PC-9 (cell line): ENCODE data around the gene PVALEF. TPM values are rescaled to one million over a fixed set of nuclear protein-coding genes. Genes with fewer than 3 reads are reported as not detected.

Source experiments
- BruUV-seq: library from RNA; stranded (reverse); fragments of 400-500 nt; replicated peaks from 2 replicates; lab custom pipeline; 2021; lab: Mats Ljungman, UMichigan
- CTCF ChIA-PET: fragments of 300-600 bp; sonication (Branson Sonifier 250); formaldehyde crosslinking; loops from one replicate; lab custom pipeline; 2022; ENCODE audit warnings: antibody characterized with exemption; lab: Charles Lee
- POLR2A ChIA-PET: fragments of 300-600 bp; sonication (Branson Sonifier 250); formaldehyde crosslinking; loops from one replicate; lab custom pipeline; 2022; ENCODE audit warnings: antibody characterized with exemption; ENCODE audit not compliant: unreplicated experiment; lab: Charles Lee
- DNase-seq, 2 experiments: peaks; one replicate each; pipeline versions ENCODE4 v3.0.0 to v3.0.0-alpha.2; 2015 to 2022; ENCODE audit warnings: mixed read lengths in 1 of 2
- H2AFZ ChIP-seq: fragments of 200-600 bp; sonication (generic); 2 replicates; pipeline ENCODE4 v1.8.1; 2017; ENCODE audit warnings: antibody characterized with exemption
- H3F3A ChIP-seq: fragments of 200-600 bp; sonication (generic); 2 replicates; pipeline ENCODE4 v1.8.1; 2017; ENCODE audit warnings: antibody characterized with exemption, mild to moderate bottlenecking, low read depth; ENCODE audit not compliant: insufficient read depth
- H3K27ac ChIP-seq: fragments of 200-600 bp; sonication (generic); 2 replicates; pipeline ENCODE4 v1.6.1; 2016; ENCODE audit warnings: mixed run types
- H3K27me3 ChIP-seq: fragments of 200-600 bp; sonication (generic); 2 replicates; pipeline ENCODE4 v1.6.1; 2016; ENCODE audit warnings: low read depth, mixed run types; ENCODE audit not compliant: insufficient read depth
- H3K36me3 ChIP-seq: fragments of 200-600 bp; sonication (generic); 2 replicates; pipeline ENCODE4 v1.6.1; 2016; ENCODE audit warnings: low read depth, mixed run types
- H3K4me1 ChIP-seq: fragments of 200-600 bp; sonication (generic); replicated peaks from 2 replicates; pipeline ENCODE4 v1.6.1; 2016; ENCODE audit warnings: mixed run types; ENCODE audit not compliant: insufficient read depth
- H3K4me2 ChIP-seq: fragments of 200-600 bp; sonication (generic); 2 replicates; pipeline ENCODE4 v1.6.1; 2017; ENCODE audit warnings: mixed run types
- H3K4me3 ChIP-seq: fragments of 200-600 bp; sonication (generic); 2 replicates; pipeline ENCODE4 v1.6.1; 2016; ENCODE audit warnings: mixed run types
- H3K79me2 ChIP-seq: fragments of 200-600 bp; sonication (generic); 2 replicates; pipeline ENCODE4 v1.6.1; 2017; ENCODE audit warnings: low read depth, mixed run types
- H3K9me2 ChIP-seq: fragments of 200-600 bp; sonication (generic); 2 replicates; pipeline ENCODE4 v1.8.1; 2017; ENCODE audit warnings: mild to moderate bottlenecking; ENCODE audit not compliant: insufficient read depth
- H3K9me3 ChIP-seq: fragments of 200-600 bp; sonication (generic); 2 replicates; pipeline ENCODE4 v1.8.1; 2016; ENCODE audit warnings: low read depth; ENCODE audit not compliant: insufficient read depth
- H4K20me1 ChIP-seq: fragments of 200-600 bp; sonication (generic); 2 replicates; pipeline ENCODE4 v1.8.1; 2017; ENCODE audit not compliant: insufficient read depth
- EZH2 ChIP-seq: fragments of 200-600 bp; sonication (generic); IDR thresholded peaks from 2 replicates; pipeline ENCODE4 v1.8.0; 2017; ENCODE audit warnings: antibody characterized with exemption, low read depth
- intact Hi-C: fragments of 100-400 bp; cut with micrococcal nuclease; formaldehyde crosslinking; loops from one replicate; pipeline ENCODE4 v1.10.0; 2022; ENCODE audit not compliant: unreplicated experiment
- total RNA-seq: library from RNA; stranded (reverse); gene quantifications from 2 replicates; pipeline ENCODE4 v1.2.3, GENCODE V29; 2021
- TF ChIP-seq, protein P1 (sequence below): fragments of 200-600 bp; sonication (generic); conservative IDR thresholded peaks from 2 replicates; pipeline ENCODE4 v1.6.1; 2017; ENCODE audit warnings: mixed run types, antibody characterized with exemption, mild to moderate bottlenecking, moderate library complexity

The PVALEF gene
- total RNA-seq, 1 experiment from 2014 or later: not detected

DNA sequence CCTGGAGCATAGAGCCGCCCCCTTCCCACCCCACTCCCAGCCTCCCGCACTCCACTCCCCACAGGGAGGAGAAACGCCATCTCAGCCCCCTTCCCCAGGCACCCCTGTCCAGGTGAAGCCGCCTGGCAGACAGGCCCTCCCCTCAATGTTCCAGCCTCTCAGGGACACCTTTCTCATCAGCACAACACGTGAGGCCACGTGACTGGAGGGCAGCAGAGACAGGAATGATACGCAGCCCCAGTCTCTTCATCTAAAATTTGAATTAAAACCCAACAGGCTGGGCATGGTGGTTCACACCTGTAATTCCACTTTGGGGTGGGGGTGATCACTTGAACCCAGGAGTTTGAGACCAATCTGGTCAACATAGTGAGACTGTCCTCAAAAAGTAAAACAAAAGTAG lies 20.9 kb downstream of the PVALEF start:
- Histone ChIP-seq H3K79me2 (no peaks in the 10 kb centered on the region), H2AFZ (no peak overlapping the region), H3F3A (no peaks in the 10 kb centered on the region), H3K27ac (no peak overlapping the region), H3K4me1 (no peaks in the 10 kb centered on the region), H3K4me2 (no peak overlapping the region), H4K20me1 (no peaks in the 10 kb centered on the region), H3K9me3 (no peaks in the 10 kb centered on the region), H3K4me3 (no peak overlapping the region), H3K9me2 (no peaks in the 10 kb centered on the region), H3K27me3 (peaks cover 4% of the 10 kb centered on the region; the same call in 1 of the 2 replicates), H3K36me3 (no peaks in the 10 kb centered on the region)
- intact Hi-C loops: no loop called here
- ChIA-PET CTCF (no interaction called here), POLR2A (no interaction called here)
- BruUV-seq: no TSS peak
- TF ChIP-seq, protein P1, sequence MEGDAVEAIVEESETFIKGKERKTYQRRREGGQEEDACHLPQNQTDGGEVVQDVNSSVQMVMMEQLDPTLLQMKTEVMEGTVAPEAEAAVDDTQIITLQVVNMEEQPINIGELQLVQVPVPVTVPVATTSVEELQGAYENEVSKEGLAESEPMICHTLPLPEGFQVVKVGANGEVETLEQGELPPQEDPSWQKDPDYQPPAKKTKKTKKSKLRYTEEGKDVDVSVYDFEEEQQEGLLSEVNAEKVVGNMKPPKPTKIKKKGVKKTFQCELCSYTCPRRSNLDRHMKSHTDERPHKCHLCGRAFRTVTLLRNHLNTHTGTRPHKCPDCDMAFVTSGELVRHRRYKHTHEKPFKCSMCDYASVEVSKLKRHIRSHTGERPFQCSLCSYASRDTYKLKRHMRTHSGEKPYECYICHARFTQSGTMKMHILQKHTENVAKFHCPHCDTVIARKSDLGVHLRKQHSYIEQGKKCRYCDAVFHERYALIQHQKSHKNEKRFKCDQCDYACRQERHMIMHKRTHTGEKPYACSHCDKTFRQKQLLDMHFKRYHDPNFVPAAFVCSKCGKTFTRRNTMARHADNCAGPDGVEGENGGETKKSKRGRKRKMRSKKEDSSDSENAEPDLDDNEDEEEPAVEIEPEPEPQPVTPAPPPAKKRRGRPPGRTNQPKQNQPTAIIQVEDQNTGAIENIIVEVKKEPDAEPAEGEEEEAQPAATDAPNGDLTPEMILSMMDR: no peak
- TF ChIP-seq EZH2: no peak
- no peak for DNase-seq

DNA sequence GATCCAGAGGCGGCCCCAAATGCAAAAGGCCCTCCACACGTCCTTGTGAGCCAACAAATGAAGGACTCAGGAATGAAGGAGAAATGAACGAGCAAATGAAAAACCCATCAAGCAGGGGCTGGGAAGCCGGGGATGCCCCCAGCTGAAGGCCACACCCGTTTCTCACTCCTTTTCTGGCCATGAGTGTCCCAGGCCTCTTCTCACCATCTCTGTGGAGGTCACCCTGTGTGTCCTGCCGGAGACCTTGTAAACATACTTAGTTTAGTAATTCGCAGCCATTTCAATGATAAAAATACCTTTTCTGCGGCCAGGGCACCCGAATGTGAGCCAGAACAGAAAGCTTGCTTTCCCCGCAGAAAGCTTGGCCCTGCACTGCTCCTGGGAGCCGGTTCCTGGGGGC lies 21.8 kb downstream of the PVALEF start:
- POLR2A ChIA-PET: no interaction called here
- H2AFZ ChIP-seq: no peak overlapping the region

DNA sequence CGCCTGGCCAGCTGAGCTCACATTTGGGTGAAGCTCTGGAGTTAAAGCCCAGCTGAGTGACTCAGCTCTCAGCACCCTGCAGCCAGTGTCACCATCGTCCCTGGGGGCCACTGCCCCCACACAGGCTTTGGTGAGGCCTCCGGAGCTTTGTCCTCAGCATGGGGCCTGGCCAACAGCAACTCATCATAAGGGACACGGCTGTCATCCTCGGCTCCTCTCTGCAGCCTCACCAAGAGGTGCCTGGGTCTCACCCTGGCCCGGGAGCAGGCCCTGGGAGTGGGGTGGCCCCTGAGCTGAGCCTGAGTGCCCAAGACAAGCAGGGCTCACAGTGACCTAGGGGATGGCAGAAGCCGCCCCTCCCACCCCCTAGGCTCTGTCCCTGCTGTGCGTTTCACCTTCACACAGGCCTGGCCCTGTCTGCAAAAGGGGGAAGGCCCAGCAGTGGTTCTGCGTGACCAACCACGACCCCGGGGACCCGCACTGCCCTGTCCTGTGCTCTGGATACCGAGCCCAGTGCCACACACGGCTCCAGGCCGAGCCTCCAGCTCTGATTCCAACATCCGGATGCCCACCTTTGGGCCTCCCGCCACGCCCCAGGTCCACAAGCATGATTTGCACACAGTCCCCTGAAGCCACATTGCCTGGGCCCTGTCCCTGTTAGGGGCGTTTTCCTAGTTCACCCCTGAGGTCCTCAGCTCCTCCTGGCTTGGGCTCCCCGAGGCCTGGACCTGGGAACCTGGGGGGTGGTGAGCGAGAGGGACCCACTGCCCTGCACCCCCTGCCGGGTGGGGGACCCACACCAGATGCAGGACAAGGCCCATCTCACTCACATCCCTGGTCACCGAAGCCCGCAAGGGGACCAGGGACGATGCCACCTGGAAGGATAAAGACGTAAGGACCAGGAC lies 22.5 kb downstream of the PVALEF start:
- Histone ChIP-seq H3K27me3 (peaks cover 4% of the 10 kb centered on the region; the same call in 1 of the 2 replicates), H3K4me1 (peaks cover 2% of the 10 kb centered on the region; the same call in 1 of the 2 replicates), H3K27ac (no peak overlapping the region), H3K4me3 (no peak overlapping the region), H3K9me2 (no peaks in the 10 kb centered on the region), H3K4me2 (no peak overlapping the region), H4K20me1 (no peaks in the 10 kb centered on the region), H3K36me3 (no peaks in the 10 kb centered on the region), H3K79me2 (no peaks in the 10 kb centered on the region), H3F3A (no peaks in the 10 kb centered on the region), H2AFZ (no peak overlapping the region), H3K9me3 (no peaks in the 10 kb centered on the region)
- TF ChIP-seq, protein P1: no peak
- intact Hi-C loops: no loop called here
- POLR2A ChIA-PET: no interaction called here
- CTCF ChIA-PET: no interaction called here
- no peak for DNase-seq
- BruUV-seq: no TSS peak

More for the DNA sequence above, 21.8 kb downstream of the PVALEF start:
- no peak for TF ChIP-seq EZH2
- TF ChIP-seq, protein P1: no peak
- intact Hi-C loops: no loop called here
- BruUV-seq: no TSS peak
- Histone ChIP-seq H4K20me1 (no peaks in the 10 kb centered on the region), H3F3A (no peaks in the 10 kb centered on the region), H3K9me3 (no peaks in the 10 kb centered on the region), H3K27ac (no peak overlapping the region), H3K4me2 (no peak overlapping the region), H3K4me1 (no peaks in the 10 kb centered on the region), H3K79me2 (no peaks in the 10 kb centered on the region), H3K4me3 (no peak overlapping the region), H3K36me3 (no peaks in the 10 kb centered on the region), H3K27me3 (peaks cover 4% of the 10 kb centered on the region; the same call in 1 of the 2 replicates), H3K9me2 (no peaks in the 10 kb centered on the region)
- no peak for DNase-seq
- CTCF ChIA-PET: no interaction called here
